HepG2 (cell line): ENCODE data around the gene PPP6R2. TPM values are rescaled to one million over a fixed set of nuclear protein-coding genes. Genes with fewer than 3 reads are reported as not detected.

Experiments
- AGO2 ChIP-seq: fragments of 200-400 bp; formaldehyde crosslinking; optimal IDR thresholded peaks from 2 replicates; pipeline ENCODE3; 2017; ENCODE audit warnings: mild to moderate bottlenecking, low read depth, low read length, moderate library complexity
- E2F2 ChIP-seq: sonication (generic); formaldehyde crosslinking; IDR thresholded peaks from 2 replicates; pipeline ENCODE4 v1.4.0; 2020; ENCODE audit warnings: missing genetic modification reagents, borderline replicate concordance
- IRX3 ChIP-seq: sonication (generic); formaldehyde crosslinking; IDR thresholded peaks from 2 replicates; pipeline ENCODE4 v1.8.1; 2023; ENCODE audit warnings: mild to moderate bottlenecking, low read depth, missing genetic modification reagents, borderline replicate concordance
- KDM4B ChIP-seq: sonication (generic); formaldehyde crosslinking; IDR thresholded peaks from 2 replicates; pipeline ENCODE4 v1.4.0; 2020; ENCODE audit warnings: missing genetic modification reagents
- RBM22 ChIP-seq: fragments of 200-400 bp; formaldehyde crosslinking; optimal IDR thresholded peaks from 2 replicates; pipeline ENCODE3; 2017; ENCODE audit warnings: mild to moderate bottlenecking, low read length, moderate library complexity
- RFX3 ChIP-seq: IDR thresholded peaks from 2 replicates; pipeline ENCODE4 v1.6.1; 2016; ENCODE audit warnings: missing biosample characterization, missing genetic modification reagents
- SP140L ChIP-seq: sonication (generic); formaldehyde crosslinking; IDR thresholded peaks from 2 replicates; pipeline ENCODE4 v1.4.0; 2020; ENCODE audit warnings: missing genetic modification reagents, borderline replicate concordance
- TFAP4 ChIP-seq: sonication (generic); IDR thresholded peaks from 2 replicates; pipeline ENCODE4 v1.6.1; 2016; ENCODE audit warnings: low read depth, borderline replicate concordance
- TP53 ChIP-seq: sonication (generic); formaldehyde crosslinking; conservative IDR thresholded peaks from 2 replicates; pipeline ENCODE4 v1.4.0; 2020; ENCODE audit warnings: missing genetic modification reagents
- YY1 ChIP-seq: IDR thresholded peaks from 2 replicates; pipeline ENCODE4 v1.6.1; 2011; ENCODE audit warnings: low read length, low read depth, moderate library complexity, mild to moderate bottlenecking; ENCODE audit not compliant: insufficient read depth, insufficient replicate concordance
- ZBTB33 ChIP-seq: sonication (generic); formaldehyde crosslinking; IDR thresholded peaks from 2 replicates; pipeline ENCODE4 v1.4.0; 2020; ENCODE audit warnings: missing genetic modification reagents
- ZBTB46 ChIP-seq: sonication (generic); formaldehyde crosslinking; IDR thresholded peaks from 2 replicates; pipeline ENCODE4 v1.4.0; 2020; ENCODE audit warnings: mild to moderate bottlenecking, missing genetic modification reagents, borderline replicate concordance
- ZFYVE20 ChIP-seq: sonication (generic); formaldehyde crosslinking; IDR thresholded peaks from 2 replicates; pipeline ENCODE4 v1.8.0; 2023; ENCODE audit warnings: low read depth, mild to moderate bottlenecking, moderate library complexity, missing genetic modification reagents, borderline replicate concordance
- ZNF12 ChIP-seq: sonication (generic); formaldehyde crosslinking; IDR thresholded peaks from 2 replicates; pipeline ENCODE4 v1.5.0; 2020; ENCODE audit warnings: missing genetic modification reagents
- ZNF224 ChIP-seq: sonication (generic); formaldehyde crosslinking; IDR thresholded peaks from 2 replicates; pipeline ENCODE4 v1.5.0; 2020; ENCODE audit warnings: mild to moderate bottlenecking, missing genetic modification reagents
- ZNF343 ChIP-seq: sonication (generic); formaldehyde crosslinking; IDR thresholded peaks from 2 replicates; pipeline ENCODE4 v1.4.0; 2020; ENCODE audit warnings: mild to moderate bottlenecking, missing genetic modification reagents
- ZNF510 ChIP-seq: sonication (generic); formaldehyde crosslinking; IDR thresholded peaks from 2 replicates; pipeline ENCODE4 v1.4.0; 2020; ENCODE audit warnings: low read depth, mild to moderate bottlenecking, missing genetic modification reagents
- ZNF564 ChIP-seq: sonication (generic); formaldehyde crosslinking; IDR thresholded peaks from 2 replicates; pipeline ENCODE4 v1.8.1; 2023; ENCODE audit warnings: mild to moderate bottlenecking, missing genetic modification reagents
- ZNF678 ChIP-seq: sonication (generic); formaldehyde crosslinking; IDR thresholded peaks from 2 replicates; pipeline ENCODE4 v1.4.0; 2020; ENCODE audit warnings: mild to moderate bottlenecking, missing genetic modification reagents
- ZNF687 ChIP-seq: sonication (generic); formaldehyde crosslinking; IDR thresholded peaks from 2 replicates; pipeline ENCODE4 v1.5.1; 2020; ENCODE audit warnings: mild to moderate bottlenecking, missing genetic modification reagents, moderate library complexity
- ZNF841 ChIP-seq: sonication (generic); formaldehyde crosslinking; IDR thresholded peaks from 2 replicates; pipeline ENCODE4 v1.8.1; 2023; ENCODE audit warnings: missing genetic modification reagents, borderline replicate concordance
- polyA plus RNA-seq, 8 experiments: library from polyadenylated mRNA; depleted of rRNA in 3 of 8; stranded (reverse) in 7 of 8; unstranded in 1 of 8; fragments of >200 nt; fragmentation: Illumina TruSeq in 4 of 8; extraction: Trizol in 4 of 8; gene quantifications; 2 replicates each; pipeline versions ENCODE4 v1.2.1 to v1.2.3, GENCODE V29; 2011 to 2016; ENCODE audit warnings: low read depth in 4 of 8, missing spikeins in 1 of 8, mixed read lengths in 1 of 8; ENCODE audit not compliant: insufficient read depth in 1 of 8
- total RNA-seq, 5 experiments: library from RNA; depleted of rRNA; stranded (reverse); fragments of >200 nt; fragmentation: Illumina TruSeq; extraction: Trizol; gene quantifications; 2 replicates each; pipeline ENCODE4 v1.2.3, GENCODE V29; 2016; ENCODE audit warnings: low read depth in 1 of 5

The PPP6R2 gene
- total and polyA plus RNA-seq, 2 of the 13 experiments (the other 11 are each of a cell fraction or from before 2014, with no cell fraction given) = 55.0 to 102 TPM

- no peak for TF ChIP-seq ZNF12 (CRISPR knock-in tag)
- TF ChIP-seq KDM4B (CRISPR knock-in tag) = no peak
- TF ChIP-seq TFAP4 = no peak
- TF ChIP-seq ZNF510 (CRISPR knock-in tag) = no peak
- peak; percentile 32 for TF ChIP-seq RBM22
- TF ChIP-seq ZNF687 (CRISPR knock-in tag) = no peak; the same call in 1 of the 2 replicates
- no peak for TF ChIP-seq E2F2 (CRISPR knock-in tag)
- no peak for TF ChIP-seq ZBTB46 (CRISPR knock-in tag)
- TF ChIP-seq SP140L (CRISPR knock-in tag) = no peak
- TF ChIP-seq AGO2 = peak; percentile 77
- no peak for TF ChIP-seq TP53 (CRISPR knock-in tag)
- no peak for TF ChIP-seq RFX3 (CRISPR knock-in tag)
- TF ChIP-seq ZBTB33 (CRISPR knock-in tag) = no peak
- no peak for TF ChIP-seq ZNF343 (CRISPR knock-in tag)
- TF ChIP-seq ZNF678 (CRISPR knock-in tag) = no peak
- TF ChIP-seq ZNF564 (CRISPR knock-in tag) = no peak
- no peak for TF ChIP-seq ZFYVE20 (CRISPR knock-in tag)
- no peak for TF ChIP-seq IRX3 (CRISPR knock-in tag)
- no peak for TF ChIP-seq YY1
- TF ChIP-seq ZNF224 (CRISPR knock-in tag) = no peak
- no peak for TF ChIP-seq ZNF841
Observed at GRCh38 chr22:50439314-50439870, 96.3 kb downstream of the PPP6R2 start (continued).
